HEK293 (cell line): ENCODE data around the gene TEAD1.

ENCODE experiments used
- CTCF ChIA-PET: fragments of 350-600 bp; formaldehyde crosslinking; extraction: SDS; loops from one replicate; lab custom pipeline; 2021; ENCODE audit warnings: antibody characterized with exemption; lab: Yijun Ruan, JAX
- POLR2A ChIA-PET: fragments of 300-600 bp; formaldehyde crosslinking; extraction: SDS; loops from one replicate; lab custom pipeline; 2020; ENCODE audit warnings: antibody characterized with exemption, inconsistent platforms; lab: Yijun Ruan, JAX
- H3K27ac ChIP-seq: fragments of 200-500 bp; sonication (Bioruptor generic); 2 replicates; pipeline ENCODE4 v1.5.1; 2014; ENCODE audit warnings: low read depth, low read length, control low read depth, inconsistent platforms; ENCODE audit errors: extremely low read depth
- H3K36me3 ChIP-seq, 2 experiments: fragments of 200-500 bp in 1 of 2; sonication (Bioruptor generic) in 1 of 2; 1 replicate in 1 of 2; 2 replicates in 1 of 2; pipeline ENCODE4 v1.5.1; 2014 to 2017; ENCODE audit warnings: inconsistent platforms in 2 of 2, low read length in 2 of 2; ENCODE audit not compliant: control insufficient read depth in 2 of 2, insufficient read depth in 1 of 2
- H3K4me1 ChIP-seq: fragments of 200-500 bp; sonication (Bioruptor generic); 2 replicates; pipeline ENCODE4 v1.5.1; 2014; ENCODE audit warnings: mild to moderate bottlenecking, low read length, inconsistent platforms; ENCODE audit not compliant: control insufficient read depth, insufficient read depth
- H3K4me3 ChIP-seq: 2 replicates; pipeline ENCODE4 v1.5.1; 2011; ENCODE audit warnings: low read depth, mild to moderate bottlenecking, control low read depth, low read length, moderate library complexity
- H3K9me3 ChIP-seq: fragments of 200-500 bp; sonication (Bioruptor generic); 2 replicates; pipeline ENCODE4 v1.5.1; 2014; ENCODE audit warnings: low read depth, low read length, inconsistent platforms; ENCODE audit not compliant: control insufficient read depth, insufficient read depth
- FEZF1 ChIP-seq: fragments of 450-650 bp; formaldehyde crosslinking; IDR thresholded peaks from 2 replicates; pipeline ENCODE4 v1.5.1; 2016; ENCODE audit warnings: missing biosample characterization, missing genetic modification characterization
- GLI2 ChIP-seq: fragments of 450-650 bp; formaldehyde crosslinking; IDR thresholded peaks from 2 replicates; pipeline ENCODE4; 2017; ENCODE audit warnings: missing biosample characterization, missing genetic modification characterization, low read depth, borderline replicate concordance
- IKZF3 ChIP-seq: fragments of 450-650 bp; IDR thresholded peaks from 2 replicates; pipeline ENCODE4 v1.5.0; 2018; ENCODE audit warnings: missing biosample characterization, mild to moderate bottlenecking, missing genetic modification characterization, moderate library complexity
- OSR2 ChIP-seq: fragments of 450-650 bp; formaldehyde crosslinking; IDR thresholded peaks from 2 replicates; pipeline ENCODE4 v1.5.1; 2016; ENCODE audit warnings: missing biosample characterization, missing genetic modification characterization
- PRDM1 ChIP-seq: fragments of 450-650 bp; formaldehyde crosslinking; IDR thresholded peaks from 2 replicates; pipeline ENCODE4; 2016; ENCODE audit warnings: missing biosample characterization, missing genetic modification characterization
- SP7 ChIP-seq: fragments of 450-650 bp; formaldehyde crosslinking; IDR thresholded peaks from 2 replicates; pipeline ENCODE4 v1.5.1; 2016; ENCODE audit warnings: missing biosample characterization, missing genetic modification characterization
- TCF7L2 ChIP-seq: IDR thresholded peaks from 2 replicates; pipeline ENCODE4 v1.6.1; 2011; ENCODE audit warnings: low read depth, mild to moderate bottlenecking, inconsistent platforms, low read length, moderate library complexity, borderline replicate concordance
- ZBTB44 ChIP-seq: fragments of 450-650 bp; IDR thresholded peaks from 2 replicates; pipeline ENCODE4 v1.5.1; 2018; ENCODE audit warnings: missing biosample characterization, mild to moderate bottlenecking, missing genetic modification characterization
- ZFHX2 ChIP-seq: fragments of 450-650 bp; formaldehyde crosslinking; conservative IDR thresholded peaks from 2 replicates; pipeline ENCODE4 v1.5.1; 2016; ENCODE audit warnings: missing biosample characterization, missing genetic modification characterization
- ZFP3 ChIP-seq: fragments of 450-650 bp; formaldehyde crosslinking; IDR thresholded peaks from 2 replicates; pipeline ENCODE4 v1.5.1; 2016; ENCODE audit warnings: low read depth, missing biosample characterization, missing genetic modification characterization
- ZIC2 ChIP-seq: fragments of 450-650 bp; formaldehyde crosslinking; IDR thresholded peaks from 2 replicates; pipeline ENCODE4 v1.5.1; 2016; ENCODE audit warnings: missing biosample characterization, missing genetic modification characterization
- ZNF18 ChIP-seq: fragments of 450-650 bp; formaldehyde crosslinking; IDR thresholded peaks from 2 replicates; pipeline ENCODE4 v1.5.1; 2016; ENCODE audit warnings: missing biosample characterization, missing genetic modification characterization
- ZNF211 ChIP-seq: fragments of 450-650 bp; formaldehyde crosslinking; IDR thresholded peaks from 2 replicates; pipeline ENCODE4 v1.5.1; 2016; ENCODE audit warnings: low read depth, missing biosample characterization, missing genetic modification characterization
- ZNF335 ChIP-seq: fragments of 450-650 bp; formaldehyde crosslinking; conservative IDR thresholded peaks from 2 replicates; pipeline ENCODE4 v1.5.1; 2016; ENCODE audit warnings: missing biosample characterization, missing genetic modification characterization
- ZNF350 ChIP-seq: fragments of 450-650 bp; formaldehyde crosslinking; IDR thresholded peaks from 2 replicates; pipeline ENCODE4 v1.5.0; 2017; ENCODE audit warnings: missing biosample characterization, mild to moderate bottlenecking, missing genetic modification characterization
- ZNF366 ChIP-seq: fragments of 450-650 bp; formaldehyde crosslinking; conservative IDR thresholded peaks from 2 replicates; pipeline ENCODE4 v1.5.1; 2016; ENCODE audit warnings: missing biosample characterization, missing genetic modification characterization
- ZNF600 ChIP-seq: fragments of 450-650 bp; formaldehyde crosslinking; IDR thresholded peaks from 2 replicates; pipeline ENCODE4 v1.5.1; 2016; ENCODE audit warnings: missing biosample characterization, missing genetic modification characterization
- ZNF660 ChIP-seq: fragments of 450-650 bp; IDR thresholded peaks from 2 replicates; pipeline ENCODE4 v1.5.1; 2018; ENCODE audit warnings: missing biosample characterization, mild to moderate bottlenecking, missing genetic modification characterization
- ZNF776 ChIP-seq: fragments of 450-650 bp; formaldehyde crosslinking; IDR thresholded peaks from 2 replicates; pipeline ENCODE4 v1.5.0; 2017; ENCODE audit warnings: missing biosample characterization, missing genetic modification characterization, borderline replicate concordance
- ZNF843 ChIP-seq: fragments of 450-650 bp; formaldehyde crosslinking; IDR thresholded peaks from 2 replicates; pipeline ENCODE4 v1.5.1; 2016; ENCODE audit warnings: missing biosample characterization, missing genetic modification characterization
- ZSCAN23 ChIP-seq: fragments of 450-650 bp; formaldehyde crosslinking; IDR thresholded peaks from 2 replicates; pipeline ENCODE4 v1.5.1; 2016; ENCODE audit warnings: missing biosample characterization, missing genetic modification characterization
- ZSCAN30 ChIP-seq: fragments of 450-650 bp; IDR thresholded peaks from 2 replicates; pipeline ENCODE4 v1.5.1; 2018; ENCODE audit warnings: missing biosample characterization, mild to moderate bottlenecking, missing genetic modification characterization, moderate library complexity
- ZSCAN4 ChIP-seq: fragments of 450-650 bp; formaldehyde crosslinking; IDR thresholded peaks from 2 replicates; pipeline ENCODE4 v1.5.1; 2017; ENCODE audit warnings: missing biosample characterization, missing genetic modification characterization
- TF ChIP-seq, protein P1 (sequence below): fragments of 450-650 bp; formaldehyde crosslinking; IDR thresholded peaks from 2 replicates; pipeline ENCODE4 v1.5.1; 2016; ENCODE audit warnings: missing biosample characterization, missing genetic modification characterization
- TF ChIP-seq, protein P2 (sequence below): fragments of 450-650 bp; formaldehyde crosslinking; IDR thresholded peaks from 2 replicates; pipeline ENCODE4 v1.5.1; 2016; ENCODE audit warnings: missing biosample characterization, missing genetic modification characterization
- TF ChIP-seq, protein P3 (sequence below): fragments of 450-650 bp; formaldehyde crosslinking; IDR thresholded peaks from 2 replicates; pipeline ENCODE4 v1.5.1; 2017; ENCODE audit warnings: missing biosample characterization, missing genetic modification characterization

The TEAD1 gene

DNA sequence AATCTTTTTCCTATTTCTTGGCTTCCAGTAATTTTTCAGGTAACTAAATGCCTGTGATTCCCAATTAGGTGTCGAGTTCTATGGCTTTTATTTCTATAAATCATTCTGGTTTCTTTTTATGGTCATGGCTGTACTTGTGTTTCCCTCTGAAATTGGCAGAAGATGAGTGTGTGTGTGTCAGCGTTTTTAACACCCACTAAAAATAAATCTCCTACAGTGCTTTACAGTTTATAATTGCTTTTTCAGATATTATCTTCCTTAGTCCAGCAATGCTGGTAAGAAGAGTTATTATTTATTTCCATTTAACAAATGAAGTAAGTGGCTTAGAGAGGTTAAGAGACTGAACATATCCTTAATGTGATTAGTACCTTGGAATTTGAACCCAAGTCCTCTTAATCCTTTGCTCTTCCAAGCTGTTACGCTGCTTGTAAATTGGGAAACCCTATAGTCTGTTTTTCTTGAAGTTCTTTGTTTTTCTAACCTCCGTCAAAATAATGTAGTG, 125.2 kb downstream of the TEAD1 start (continued):
- TF ChIP-seq TCF7L2 (peak; percentile 45; the same call in 1 of the 2 replicates), OSR2 (tag by site-specific recombination) (peak; percentile 93), ZNF776 (no peak), ZSCAN4 (tag by site-specific recombination) (peak; percentile 42; the same call in 1 of the 2 replicates), ZBTB44 (tag by site-specific recombination) (peak; percentile 79), FEZF1 (peak; percentile 96), GLI2 (tag by site-specific recombination) (peak; percentile 89), ZNF18 (peak; percentile 52), ZFHX2 (tag by site-specific recombination) (0 out of 2 replicates have a peak, but pooled peaks have one; percentile 41), ZNF366 (tag by site-specific recombination) (peak; percentile 81), ZSCAN23 (peak; percentile 23; the same call in 1 of the 2 replicates), ZNF843 (peak; percentile 97), ZNF211 (no peak)
- TF ChIP-seq, protein P1, sequence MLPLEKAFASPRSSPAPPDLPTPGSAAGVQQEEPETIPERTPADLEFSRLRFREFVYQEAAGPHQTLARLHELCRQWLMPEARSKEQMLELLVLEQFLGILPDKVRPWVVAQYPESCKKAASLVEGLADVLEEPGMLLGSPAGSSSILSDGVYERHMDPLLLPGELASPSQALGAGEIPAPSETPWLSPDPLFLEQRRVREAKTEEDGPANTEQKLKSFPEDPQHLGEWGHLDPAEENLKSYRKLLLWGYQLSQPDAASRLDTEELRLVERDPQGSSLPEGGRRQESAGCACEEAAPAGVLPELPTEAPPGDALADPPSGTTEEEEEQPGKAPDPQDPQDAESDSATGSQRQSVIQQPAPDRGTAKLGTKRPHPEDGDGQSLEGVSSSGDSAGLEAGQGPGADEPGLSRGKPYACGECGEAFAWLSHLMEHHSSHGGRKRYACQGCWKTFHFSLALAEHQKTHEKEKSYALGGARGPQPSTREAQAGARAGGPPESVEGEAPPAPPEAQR (tag by site-specific recombination): no peak

DNA sequence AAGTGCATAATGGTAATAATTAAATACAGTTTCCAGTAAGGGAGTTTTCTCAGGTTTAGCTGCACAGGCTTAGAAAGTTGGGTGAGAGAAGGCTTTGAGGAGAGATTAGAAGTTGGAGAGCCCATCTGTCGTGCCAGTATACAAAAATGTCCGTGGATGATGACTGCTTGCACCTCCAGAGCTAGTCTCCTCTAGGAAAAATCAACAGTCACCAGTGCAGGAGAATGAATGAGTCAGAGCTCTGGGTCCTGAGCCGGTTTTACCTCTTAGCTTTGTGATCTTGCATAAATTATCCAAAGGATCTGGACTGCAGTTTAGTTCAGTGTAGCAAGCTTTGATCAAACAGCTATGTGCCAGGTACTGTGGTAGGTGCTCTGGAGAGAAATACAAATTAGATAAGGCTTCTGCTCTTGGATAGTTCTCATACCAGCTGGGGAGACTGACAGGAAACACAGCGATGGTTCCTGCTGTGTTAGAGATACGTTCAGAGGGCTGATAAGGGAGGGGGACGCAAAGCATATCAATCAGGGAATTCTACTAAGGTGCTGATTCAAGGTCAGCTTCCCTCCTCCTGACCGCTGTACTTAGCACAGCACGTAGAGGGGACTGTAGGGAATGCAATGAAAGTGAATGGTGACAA, 125.9 kb downstream of the TEAD1 start:
- no peaks in the 10 kb centered on the region for H3K9me3 ChIP-seq
- ChIA-PET POLR2A (interaction anchor here (0.6 to 1.1 kb wide), 2 partner anchors 15 to 380 kb away, joined by 3 to 4 read pairs; no protein-coding TSS in a partner anchor), CTCF (interaction anchor here (0.6 to 2.2 kb wide), 4 partner anchors 36 to 1774 kb away, joined by 3 to 7 read pairs (median 4); no protein-coding TSS in a partner anchor)
- TF ChIP-seq, protein P2, sequence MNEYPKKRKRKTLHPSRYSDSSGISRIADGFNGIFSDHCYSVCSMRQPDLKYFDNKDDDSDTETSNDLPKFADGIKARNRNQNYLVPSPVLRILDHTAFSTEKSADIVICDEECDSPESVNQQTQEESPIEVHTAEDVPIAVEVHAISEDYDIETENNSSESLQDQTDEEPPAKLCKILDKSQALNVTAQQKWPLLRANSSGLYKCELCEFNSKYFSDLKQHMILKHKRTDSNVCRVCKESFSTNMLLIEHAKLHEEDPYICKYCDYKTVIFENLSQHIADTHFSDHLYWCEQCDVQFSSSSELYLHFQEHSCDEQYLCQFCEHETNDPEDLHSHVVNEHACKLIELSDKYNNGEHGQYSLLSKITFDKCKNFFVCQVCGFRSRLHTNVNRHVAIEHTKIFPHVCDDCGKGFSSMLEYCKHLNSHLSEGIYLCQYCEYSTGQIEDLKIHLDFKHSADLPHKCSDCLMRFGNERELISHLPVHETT (tag by site-specific recombination): no peak
- TF ChIP-seq ZIC2 (peak; percentile 36; the same call in 1 of the 2 replicates), ZFP3 (peak; percentile 55; the same call in 1 of the 2 replicates), ZNF350 (no peak), SP7 (tag by site-specific recombination) (peak; percentile 50; the same call in 1 of the 2 replicates), IKZF3 (tag by site-specific recombination) (peak; percentile 58; the same call in 1 of the 2 replicates), PRDM1 (tag by site-specific recombination) (0 out of 2 replicates have a peak, but pooled peaks have one; percentile 16), ZNF335 (tag by site-specific recombination) (peak; percentile 44; the same call in 1 of the 2 replicates), ZNF660 (peak; percentile 28; the same call in 1 of the 2 replicates), ZNF600 (tag by site-specific recombination) (peak; percentile 55), TCF7L2 (peak; percentile 20; the same call in 1 of the 2 replicates), ZSCAN30 (tag by site-specific recombination) (no peak)
- TF ChIP-seq, protein P3, sequence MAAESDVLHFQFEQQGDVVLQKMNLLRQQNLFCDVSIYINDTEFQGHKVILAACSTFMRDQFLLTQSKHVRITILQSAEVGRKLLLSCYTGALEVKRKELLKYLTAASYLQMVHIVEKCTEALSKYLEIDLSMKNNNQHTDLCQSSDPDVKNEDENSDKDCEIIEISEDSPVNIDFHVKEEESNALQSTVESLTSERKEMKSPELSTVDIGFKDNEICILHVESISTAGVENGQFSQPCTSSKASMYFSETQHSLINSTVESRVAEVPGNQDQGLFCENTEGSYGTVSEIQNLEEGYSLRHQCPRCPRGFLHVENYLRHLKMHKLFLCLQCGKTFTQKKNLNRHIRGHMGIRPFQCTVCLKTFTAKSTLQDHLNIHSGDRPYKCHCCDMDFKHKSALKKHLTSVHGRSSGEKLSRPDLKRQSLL: 0 out of 2 replicates have a peak, but pooled peaks have one; percentile 18
- TF ChIP-seq, all 188 proteins: peak for 10
- H3K4me3 ChIP-seq: peak overlapping the region; percentile 6; the same call in 1 of the 2 replicates
- peak overlapping the region; percentile 42; the same call in 1 of the 2 replicates for H3K27ac ChIP-seq
- peaks cover 32% of the 10 kb centered on the region for H3K4me1 ChIP-seq
- peaks cover 0 to 4% of the 10 kb centered on the region in 2 experiments; a peak in 1 of 3 replicates for H3K36me3 ChIP-seq
